PC-3 (cell line): ENCODE data around the gene PRR12.

Experiments
- EZH2 ChIP-seq: fragments of 300-600 bp; sonication (generic); IDR thresholded peaks from one replicate; pipeline ENCODE4 v1.6.1; 2017; ENCODE audit warnings: antibody characterized with exemption, mild to moderate bottlenecking, low read length; ENCODE audit not compliant: unreplicated experiment
- TF ChIP-seq, protein P1 (sequence below): fragments of 300-600 bp; sonication (generic); conservative IDR thresholded peaks from 2 replicates; pipeline ENCODE4 v1.5.1; 2017; ENCODE audit warnings: antibody characterized with exemption, low read depth, mild to moderate bottlenecking, low read length

DNA sequence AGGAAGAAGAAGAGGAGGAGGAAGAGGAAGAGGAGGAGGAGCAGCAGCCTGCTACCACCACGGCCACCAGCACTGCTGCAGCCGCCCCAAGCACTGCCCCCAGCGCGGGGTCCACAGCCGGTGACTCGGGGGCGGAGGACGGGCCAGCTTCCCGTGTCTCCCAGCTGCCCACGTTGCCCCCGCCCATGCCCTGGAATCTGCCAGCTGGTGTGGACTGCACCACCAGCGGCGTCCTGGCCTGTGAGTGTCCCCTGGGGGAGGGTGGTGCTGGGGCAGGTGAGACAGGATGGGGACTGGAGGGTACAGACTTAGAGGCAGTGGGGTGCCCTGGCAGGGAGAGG lies 62.5 kb downstream of the PRR12 start:
- TF ChIP-seq, protein P1, sequence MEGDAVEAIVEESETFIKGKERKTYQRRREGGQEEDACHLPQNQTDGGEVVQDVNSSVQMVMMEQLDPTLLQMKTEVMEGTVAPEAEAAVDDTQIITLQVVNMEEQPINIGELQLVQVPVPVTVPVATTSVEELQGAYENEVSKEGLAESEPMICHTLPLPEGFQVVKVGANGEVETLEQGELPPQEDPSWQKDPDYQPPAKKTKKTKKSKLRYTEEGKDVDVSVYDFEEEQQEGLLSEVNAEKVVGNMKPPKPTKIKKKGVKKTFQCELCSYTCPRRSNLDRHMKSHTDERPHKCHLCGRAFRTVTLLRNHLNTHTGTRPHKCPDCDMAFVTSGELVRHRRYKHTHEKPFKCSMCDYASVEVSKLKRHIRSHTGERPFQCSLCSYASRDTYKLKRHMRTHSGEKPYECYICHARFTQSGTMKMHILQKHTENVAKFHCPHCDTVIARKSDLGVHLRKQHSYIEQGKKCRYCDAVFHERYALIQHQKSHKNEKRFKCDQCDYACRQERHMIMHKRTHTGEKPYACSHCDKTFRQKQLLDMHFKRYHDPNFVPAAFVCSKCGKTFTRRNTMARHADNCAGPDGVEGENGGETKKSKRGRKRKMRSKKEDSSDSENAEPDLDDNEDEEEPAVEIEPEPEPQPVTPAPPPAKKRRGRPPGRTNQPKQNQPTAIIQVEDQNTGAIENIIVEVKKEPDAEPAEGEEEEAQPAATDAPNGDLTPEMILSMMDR = no peak
- TF ChIP-seq EZH2 = no peak
